Putamen (tissue), 1 donor: ENCODE results near the gene GCSAM.

Source experiments
- DNase-seq: peaks from one replicate; pipeline ENCODE4 v3.0.0-alpha.2; 2016; ENCODE audit warnings: low spot score

GCSAM gene

GRCh38 chr3:112132975-112133448 lies at the start of gene GCSAM:
Gene GCSAM, minus strand, starts transcription at chr3:112133248. Its CDS starts 128 bp downstream, at chr3:112133120.
- DNase-seq, result peak; percentile 38

- no peak for DNase-seq
These were observed 42.6 kb upstream of the GCSAM start for GRCh38 chr3:112175646-112176045.

- no peak for DNase-seq
These were observed 42.0 kb upstream of the GCSAM start for GRCh38 chr3:112175037-112175436.

- DNase-seq, result no peak
These were observed 38.1 kb upstream of the GCSAM start for GRCh38 chr3:112171144-112171543.

GRCh38 chr3:112170046-112170445 lies 37.0 kb upstream of the GCSAM start:
- DNase-seq, result no peak

- no peak for DNase-seq
These were observed 34.7 kb upstream of the GCSAM start for GRCh38 chr3:112167758-112168157.

- DNase-seq, result no peak
These were observed 16.1 kb upstream of the GCSAM start for GRCh38 chr3:112149136-112149535.

- no peak for DNase-seq
These were observed 10.6 kb upstream of the GCSAM start for GRCh38 chr3:112143689-112144088.

- no peak for DNase-seq
These were observed 10.2 kb upstream of the GCSAM start for GRCh38 chr3:112143251-112143650.

- no peak for DNase-seq
These were observed 8.2 kb upstream of the GCSAM start for GRCh38 chr3:112141293-112141692.

- no peak for DNase-seq
These were observed 7.5 kb upstream of the GCSAM start for GRCh38 chr3:112140584-112140983.

GRCh38 chr3:112138219-112138969 lies 5.3 kb upstream of the GCSAM start:
- DNase-seq, result no peak

- DNase-seq, result no peak
These were observed 4.7 kb upstream of the GCSAM start for GRCh38 chr3:112137781-112138180.

GRCh38 chr3:112136959-112137693 lies 4.1 kb upstream of the GCSAM start:
- peak; percentile 68 for DNase-seq

GRCh38 chr3:112136046-112136445 lies 3.0 kb upstream of the GCSAM start:
- DNase-seq, result no peak

- no peak for DNase-seq
These were observed 1.5 kb upstream of the GCSAM start for GRCh38 chr3:112134335-112135124.

- no peak for DNase-seq
These were observed 732 bp upstream of the GCSAM start for GRCh38 chr3:112133626-112134334.

- no peak for DNase-seq
These were observed 494 bp downstream of the GCSAM start for GRCh38 chr3:112132554-112132953.

GRCh38 chr3:112132088-112132487 lies 960 bp downstream of the GCSAM start:
- DNase-seq, result no peak

GRCh38 chr3:112131111-112131510 lies 1.9 kb downstream of the GCSAM start:
- no peak for DNase-seq

GRCh38 chr3:112130638-112130993 lies 2.4 kb downstream of the GCSAM start:
- no peak for DNase-seq
